ENCODE results near the gene RIIAD1.
"Not testable (repeated sequence)": the region's sequence is repeated elsewhere in the genome, so short reads cannot be mapped to it uniquely, and the experiment has no call there.

Gene RIIAD1, protein sequence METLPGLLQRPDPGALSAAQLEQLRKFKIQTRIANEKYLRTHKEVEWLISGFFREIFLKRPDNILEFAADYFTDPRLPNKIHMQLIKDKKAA

DNA sequence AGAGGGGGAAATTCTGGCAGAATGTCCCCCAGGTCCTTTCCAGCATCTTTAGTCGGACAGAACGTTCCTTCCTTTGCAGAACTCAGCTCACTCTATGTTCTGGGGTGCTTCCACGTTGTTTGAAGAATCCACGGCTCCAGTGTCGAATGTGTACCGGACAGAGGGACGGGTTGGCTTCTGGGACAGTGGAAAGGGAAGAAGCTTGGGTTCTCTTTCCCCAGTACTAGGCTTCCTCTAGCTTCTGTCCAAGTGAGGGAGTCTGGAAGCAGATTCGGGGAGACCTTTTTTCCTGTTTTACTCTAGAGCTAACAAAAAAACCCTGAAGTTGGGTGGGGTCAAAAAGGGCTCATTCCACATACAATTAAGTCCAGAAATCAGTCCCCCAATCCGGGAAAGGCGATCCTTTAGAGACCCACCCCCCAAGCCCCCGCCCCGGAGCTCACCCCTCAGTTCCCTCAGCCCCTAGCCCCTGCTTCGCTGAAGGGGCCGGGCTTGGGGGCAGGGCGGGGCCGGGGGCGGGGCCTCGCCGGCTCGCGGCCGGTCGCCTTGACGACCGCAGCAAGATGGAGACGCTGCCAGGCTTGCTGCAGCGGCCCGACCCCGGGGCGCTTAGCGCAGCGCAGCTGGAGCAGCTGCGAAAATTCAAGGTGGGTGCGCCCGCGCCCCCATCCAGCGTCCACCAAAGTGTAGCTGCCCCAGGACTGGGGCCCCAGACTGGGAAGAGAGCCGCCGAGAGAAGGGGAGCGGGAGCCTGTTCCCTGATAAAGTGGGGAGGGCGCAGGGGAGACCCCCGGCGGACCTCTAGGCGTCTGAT is at the start of gene RIIAD1:
Gene RIIAD1, plus strand, starts transcription at position 549 of the 814 bp plus-strand sequence. Its CDS starts 15 bp downstream, at position 564.
- TF ChIP-seq, protein P1, sequence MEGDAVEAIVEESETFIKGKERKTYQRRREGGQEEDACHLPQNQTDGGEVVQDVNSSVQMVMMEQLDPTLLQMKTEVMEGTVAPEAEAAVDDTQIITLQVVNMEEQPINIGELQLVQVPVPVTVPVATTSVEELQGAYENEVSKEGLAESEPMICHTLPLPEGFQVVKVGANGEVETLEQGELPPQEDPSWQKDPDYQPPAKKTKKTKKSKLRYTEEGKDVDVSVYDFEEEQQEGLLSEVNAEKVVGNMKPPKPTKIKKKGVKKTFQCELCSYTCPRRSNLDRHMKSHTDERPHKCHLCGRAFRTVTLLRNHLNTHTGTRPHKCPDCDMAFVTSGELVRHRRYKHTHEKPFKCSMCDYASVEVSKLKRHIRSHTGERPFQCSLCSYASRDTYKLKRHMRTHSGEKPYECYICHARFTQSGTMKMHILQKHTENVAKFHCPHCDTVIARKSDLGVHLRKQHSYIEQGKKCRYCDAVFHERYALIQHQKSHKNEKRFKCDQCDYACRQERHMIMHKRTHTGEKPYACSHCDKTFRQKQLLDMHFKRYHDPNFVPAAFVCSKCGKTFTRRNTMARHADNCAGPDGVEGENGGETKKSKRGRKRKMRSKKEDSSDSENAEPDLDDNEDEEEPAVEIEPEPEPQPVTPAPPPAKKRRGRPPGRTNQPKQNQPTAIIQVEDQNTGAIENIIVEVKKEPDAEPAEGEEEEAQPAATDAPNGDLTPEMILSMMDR (IDR thresholded peaks at IDR 0.05; ENCODE audit: control extremely low read depth, extremely low read depth, low read depth, missing control alignments) = no peak
- ChIA-PET POLR2A (no interaction called here), CTCF (interaction anchor here (0.9 to 1.7 kb wide), 4 partner anchors 14 to 200 kb away, joined by 3 to 6 read pairs (median 4); no protein-coding TSS in a partner anchor)
- peak; percentile 91 for DNase-seq (ENCODE audit: extremely low spot score)

DNA sequence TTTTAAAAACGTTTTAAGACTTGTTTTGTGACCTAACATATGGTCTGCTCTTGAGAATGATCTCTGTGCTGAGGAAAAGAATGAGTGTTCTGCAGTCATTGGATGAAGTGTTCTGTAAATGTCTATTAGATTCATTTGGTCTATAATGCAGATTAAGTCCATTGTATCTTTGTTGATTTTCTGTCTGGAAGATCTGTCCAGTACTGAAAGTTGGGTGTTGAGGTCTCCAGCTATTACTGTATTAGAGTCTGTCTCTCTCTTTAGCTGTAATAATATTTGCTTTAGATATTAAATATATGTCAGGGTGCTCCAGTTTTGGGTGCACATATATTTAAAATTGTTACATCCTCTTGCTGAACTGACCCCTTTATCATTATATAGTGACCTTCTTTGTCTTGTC is 47.9 kb upstream of the RIIAD1 start:
- CTCF ChIA-PET = interaction anchor here (0.8 kb wide), 1 partner anchor 18 kb away, joined by 3 read pairs; no protein-coding TSS in a partner anchor
- DNase-seq (ENCODE audit: extremely low spot score) = no peak
- POLR2A ChIA-PET = no interaction called here
- TF ChIP-seq, protein P1 (IDR thresholded peaks at IDR 0.05; ENCODE audit: control extremely low read depth, extremely low read depth, low read depth, missing control alignments) = no peak

DNA sequence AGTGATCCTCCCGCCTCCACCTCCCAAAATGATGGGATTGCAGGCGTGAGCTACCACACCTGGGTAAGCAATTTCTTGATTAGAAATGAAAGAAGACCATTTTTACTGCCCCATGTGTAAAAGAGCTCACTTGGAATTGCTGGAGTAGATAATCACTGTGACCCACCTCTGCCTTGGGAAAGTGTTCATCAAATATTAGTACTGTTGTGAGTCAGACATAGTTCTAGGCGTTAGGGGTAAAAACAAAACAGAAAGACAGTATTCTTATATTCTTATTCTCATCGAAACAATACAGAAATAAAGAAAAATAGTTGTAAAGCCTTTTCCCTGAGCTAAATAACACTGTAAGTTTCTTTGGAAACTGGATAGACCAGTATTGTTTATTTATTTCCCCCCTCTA is 40.9 kb upstream of the RIIAD1 start:
- POLR2A ChIA-PET = interaction anchor here (0.6 kb wide), 1 partner anchor 166 kb away, joined by 3 read pairs; no protein-coding TSS in a partner anchor
- CTCF ChIA-PET = interaction anchor here (2.9 to 3.0 kb wide), 2 partner anchors 11 to 25 kb away, joined by 7 to 9 read pairs; no protein-coding TSS in a partner anchor
- no peak for DNase-seq (ENCODE audit: extremely low spot score)
- TF ChIP-seq, protein P1 (IDR thresholded peaks at IDR 0.05; ENCODE audit: control extremely low read depth, extremely low read depth, low read depth, missing control alignments) = no peak

DNA sequence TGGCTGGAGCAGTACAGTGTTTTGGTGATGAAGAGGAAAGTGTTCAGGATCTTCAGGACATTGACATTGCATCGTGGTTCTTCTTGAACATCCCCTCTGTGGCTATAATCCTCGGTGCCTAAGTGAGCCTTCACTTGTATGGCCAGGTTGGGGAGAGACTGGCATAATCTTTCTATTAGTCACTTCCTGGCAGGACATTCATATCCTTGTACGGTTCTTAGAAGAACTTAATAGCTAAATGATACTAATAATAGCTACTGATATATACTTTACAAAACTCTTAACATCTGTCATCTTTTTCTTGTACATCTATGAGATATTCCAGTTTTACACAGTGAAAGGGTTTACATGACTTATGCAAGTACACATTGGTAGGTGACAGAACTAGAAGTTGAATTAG is 40.5 kb upstream of the RIIAD1 start:
- TF ChIP-seq, protein P1 (IDR thresholded peaks at IDR 0.05; ENCODE audit: control extremely low read depth, extremely low read depth, low read depth, missing control alignments) = no peak
- no peak for DNase-seq (ENCODE audit: extremely low spot score)
- CTCF ChIA-PET = interaction anchor here (2.9 to 3.0 kb wide), 2 partner anchors 12 to 26 kb away, joined by 7 to 9 read pairs; no protein-coding TSS in a partner anchor
- POLR2A ChIA-PET = no interaction called here

DNA sequence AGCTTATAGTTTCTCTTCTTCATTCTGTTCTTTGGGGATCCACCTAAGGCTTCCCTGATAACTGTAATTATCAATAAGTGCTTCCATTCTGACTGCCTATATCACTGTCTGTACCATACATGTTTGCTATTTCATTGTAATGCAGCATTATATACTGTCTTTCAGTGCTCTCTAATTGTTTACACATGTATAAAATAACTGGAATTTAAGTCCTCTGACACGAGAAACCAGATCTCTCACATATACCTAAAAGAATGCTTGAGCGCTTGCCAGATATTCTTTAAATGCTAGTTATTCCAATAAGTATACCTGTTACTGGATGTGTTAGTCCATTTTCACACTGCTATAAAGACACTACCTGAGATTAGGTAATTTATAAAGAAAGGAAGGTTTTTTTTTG is 39.4 kb upstream of the RIIAD1 start:
- TF ChIP-seq, protein P1 (IDR thresholded peaks at IDR 0.05; ENCODE audit: control extremely low read depth, extremely low read depth, low read depth, missing control alignments) = no peak
- ChIA-PET POLR2A (no interaction called here), CTCF (interaction anchor here (2.9 to 3.0 kb wide), 2 partner anchors 13 to 27 kb away, joined by 7 to 9 read pairs; no protein-coding TSS in a partner anchor)
- DNase-seq (ENCODE audit: extremely low spot score) = no peak

DNA sequence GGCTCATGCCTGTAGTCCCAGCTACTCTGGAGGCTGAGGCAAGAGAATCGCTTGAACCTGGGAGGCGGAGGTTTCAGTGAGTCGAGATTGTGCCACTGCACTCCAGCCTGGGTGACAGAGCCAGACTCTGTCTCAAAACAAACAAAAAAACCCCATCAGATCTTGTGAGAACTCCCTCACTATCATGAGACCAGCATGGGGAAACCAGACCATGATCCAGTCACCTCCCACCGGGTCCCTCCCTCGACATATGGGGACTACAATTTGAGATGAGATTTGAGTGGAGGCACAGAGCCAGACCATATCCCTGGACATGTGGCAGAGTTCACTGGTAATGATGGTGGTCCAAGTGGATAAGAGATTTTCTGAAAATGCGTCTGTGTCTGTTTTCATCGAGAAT is 38.4 kb upstream of the RIIAD1 start:
- POLR2A ChIA-PET; DNase-seq (ENCODE audit: extremely low spot score): not testable (repeated sequence)
- CTCF ChIA-PET = interaction anchor here (1.1 to 3.0 kb wide), 3 partner anchors 14 to 28 kb away, joined by 3 to 9 read pairs (median 7); no protein-coding TSS in a partner anchor

DNA sequence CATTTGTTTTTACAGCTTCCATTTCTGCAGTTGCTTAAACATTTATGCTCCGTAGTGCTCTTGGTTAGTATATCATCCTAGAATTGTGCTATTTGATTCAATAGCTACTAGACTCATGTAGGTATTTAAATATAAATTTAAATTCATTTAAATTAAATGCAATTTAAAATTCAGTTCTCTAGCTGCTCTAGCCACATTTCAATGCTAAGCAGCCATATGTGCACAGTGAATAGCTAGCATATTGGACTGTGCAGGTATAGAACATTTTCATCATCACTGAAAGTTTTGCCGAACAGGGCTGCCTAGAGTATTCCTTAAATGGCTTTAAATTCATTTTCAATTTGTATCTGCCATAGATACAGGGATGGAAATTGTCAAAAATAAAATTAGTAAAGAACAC is 37.2 kb upstream of the RIIAD1 start:
- ChIA-PET CTCF (interaction anchor here (0.7 to 1.1 kb wide), 3 partner anchors 9 to 17 kb away, joined by 3 read pairs; no protein-coding TSS in a partner anchor), POLR2A (no interaction called here)
- no peak for DNase-seq (ENCODE audit: extremely low spot score)
- TF ChIP-seq, protein P1 (IDR thresholded peaks at IDR 0.05; ENCODE audit: control extremely low read depth, extremely low read depth, low read depth, missing control alignments) = no peak
